ENCODE data around the gene CD58.
"Not testable (repeated sequence)": the region's sequence is repeated elsewhere in the genome, so short reads cannot be mapped to it uniquely, and the experiment has no call there.

Gene CD58

GRCh38 chr1:116591951-116592605 lies 21.3 kb upstream of the CD58 start:
- not testable (repeated sequence) for DNase-seq

DNA sequence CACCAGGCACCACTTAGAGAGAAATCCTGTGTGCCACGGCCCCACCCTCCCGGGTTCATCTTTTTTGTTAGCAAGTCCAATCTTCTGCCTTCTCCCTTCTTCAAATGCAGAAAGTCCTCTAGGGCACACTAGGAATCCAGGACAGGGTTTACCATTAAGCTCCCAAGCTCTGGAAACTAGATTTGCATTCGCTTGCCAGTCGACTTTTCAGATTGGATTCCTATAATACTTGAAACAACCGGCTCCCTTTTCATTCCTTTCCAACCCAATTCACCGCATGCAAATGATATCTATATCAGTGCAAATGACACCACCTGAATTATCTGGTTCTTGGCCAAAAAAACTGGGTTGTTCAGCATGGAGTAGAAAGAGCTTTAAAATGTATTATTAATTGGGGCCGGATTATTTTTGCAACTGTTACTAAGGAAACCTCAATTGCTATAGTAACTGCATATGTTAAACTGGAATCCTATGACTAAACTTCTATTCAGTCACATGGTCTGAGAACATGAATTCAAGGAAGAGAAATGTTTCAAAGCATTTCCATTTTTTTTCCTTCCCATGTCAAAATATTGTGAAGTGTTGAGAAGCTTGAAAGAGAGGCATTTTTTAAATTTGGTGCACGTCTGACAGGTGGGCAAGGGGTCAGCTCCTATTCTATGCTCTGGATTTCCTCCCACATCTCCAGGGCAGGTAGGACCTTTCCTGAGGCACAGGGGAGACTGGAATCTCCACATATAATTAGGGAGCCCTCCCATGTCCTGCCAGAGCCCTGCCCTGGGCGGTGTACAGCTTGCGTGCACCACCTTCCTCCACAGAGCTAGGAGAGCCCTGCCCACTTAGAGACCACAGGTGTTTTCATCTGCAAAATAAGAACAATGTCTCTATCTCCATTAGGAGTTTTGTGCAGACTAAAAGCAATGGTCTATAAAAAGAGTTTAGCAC lies 20.5 kb upstream of the CD58 start:
- DNase-seq, result not testable (repeated sequence)

DNA sequence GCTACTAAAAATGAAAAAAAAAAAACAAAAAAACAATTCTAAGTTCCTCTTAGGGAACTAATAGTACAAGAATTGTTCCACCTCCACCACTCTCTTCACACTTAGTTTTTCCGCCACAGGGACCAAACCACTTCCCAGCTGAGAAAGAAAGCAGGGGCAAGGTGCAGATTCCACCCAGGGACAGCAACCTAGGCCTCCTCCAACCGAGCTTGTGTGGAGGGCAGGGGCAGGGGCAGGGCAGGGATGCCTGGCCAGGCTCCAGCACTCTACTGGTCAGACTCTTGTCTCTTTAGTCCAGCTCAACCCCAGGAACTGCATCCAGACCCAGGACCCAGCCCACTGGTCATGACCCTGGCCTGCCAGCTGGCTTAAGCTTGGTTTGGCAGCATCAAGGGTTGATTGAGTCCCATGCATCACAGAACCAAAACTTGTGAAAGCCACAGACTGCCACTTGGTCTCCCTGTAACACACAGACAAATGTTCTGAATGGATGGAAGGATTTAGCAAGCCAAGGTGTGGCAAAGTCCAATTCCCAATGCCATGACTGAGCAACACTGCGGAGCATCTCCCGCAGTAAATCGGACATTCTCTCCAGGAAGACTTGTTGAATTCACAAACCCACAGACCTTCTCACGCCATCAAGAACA lies 19.7 kb upstream of the CD58 start:
- DNase-seq, result not testable (repeated sequence)

DNA sequence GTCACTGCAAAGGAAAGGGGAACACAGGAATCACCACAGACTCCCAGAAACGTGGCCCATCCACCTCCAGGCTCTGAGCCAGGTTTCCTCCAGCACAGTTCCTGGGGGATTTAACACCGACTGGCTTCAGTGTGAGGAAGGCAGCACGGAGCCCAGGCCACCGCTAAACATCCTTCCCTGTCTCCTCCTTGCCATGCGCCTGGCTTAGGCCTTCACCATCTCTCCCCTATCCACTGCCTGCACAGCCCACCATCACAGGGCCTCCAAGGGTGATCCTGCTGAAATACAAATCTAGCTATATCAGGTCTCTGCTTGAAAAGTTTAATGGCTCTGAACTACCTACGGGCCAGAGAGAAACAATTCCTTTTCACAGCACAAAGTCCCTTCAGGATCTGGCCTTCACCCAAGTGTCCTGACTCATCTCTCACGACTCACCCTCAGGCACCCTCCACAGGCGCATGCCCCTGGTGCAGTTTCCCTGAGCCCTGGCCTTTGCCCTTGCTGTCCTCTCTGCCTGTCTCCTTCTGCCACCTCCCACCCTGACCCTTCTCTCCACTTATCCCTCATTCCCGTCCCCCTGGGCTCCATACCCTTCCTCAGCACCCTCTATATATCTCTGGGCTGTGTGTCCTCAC lies 18.4 kb upstream of the CD58 start:
- not testable (repeated sequence) for DNase-seq

- no peak for DNase-seq
These were observed 16.8 kb upstream of the CD58 start for GRCh38 chr1:116587501-116588227.

- no peak for DNase-seq
These were observed 15.9 kb upstream of the CD58 start for GRCh38 chr1:116586741-116587143.

DNA sequence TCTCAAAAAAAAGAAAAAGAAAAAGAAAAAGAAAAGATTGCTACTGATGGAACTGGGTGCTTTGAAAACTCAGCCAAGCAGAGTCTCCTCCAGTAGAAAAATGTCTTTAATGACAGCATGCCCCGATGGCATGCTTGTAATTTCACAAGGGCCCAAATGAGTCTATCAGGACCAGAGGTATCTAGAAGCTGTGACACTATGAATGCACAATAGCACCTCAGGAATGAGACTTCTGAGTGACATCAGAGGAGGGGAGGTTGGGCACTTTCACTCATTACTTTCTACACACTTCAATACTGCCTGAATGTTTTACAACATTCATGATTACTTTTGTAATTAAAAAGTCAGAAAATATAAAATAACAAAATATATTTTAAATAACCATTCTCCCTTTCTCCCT lies 15.1 kb upstream of the CD58 start:
- DNase-seq, result no peak

DNA sequence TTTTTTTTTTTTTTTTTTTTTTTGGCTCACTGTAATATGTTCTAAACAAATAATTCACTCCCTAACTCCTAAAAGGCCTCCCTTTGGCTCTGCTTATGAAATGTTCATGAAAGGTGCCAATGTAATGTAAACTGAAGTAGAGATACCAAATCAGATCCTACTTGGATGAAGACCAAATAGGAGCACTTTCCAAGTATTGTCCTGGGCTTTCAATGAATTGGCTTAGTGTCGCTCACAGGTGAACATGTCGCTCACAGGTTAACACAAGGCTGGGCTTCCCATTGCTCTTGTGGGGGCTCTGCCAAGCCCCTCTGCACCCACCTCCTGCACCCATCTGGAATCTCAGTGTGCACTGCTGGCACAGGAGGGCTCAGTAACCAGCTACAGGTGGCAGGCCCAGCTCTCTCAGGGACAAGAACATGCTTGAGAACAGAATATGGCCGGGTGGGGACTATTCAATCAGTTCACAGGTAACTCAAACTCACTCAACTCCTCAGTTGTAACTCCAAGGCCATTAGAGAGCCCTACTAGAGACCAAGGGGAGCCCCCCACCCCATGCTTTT lies 10.6 kb upstream of the CD58 start:
- DNase-seq, result no peak

- no peak for DNase-seq
These were observed 9.9 kb upstream of the CD58 start for GRCh38 chr1:116580446-116581322.

DNA sequence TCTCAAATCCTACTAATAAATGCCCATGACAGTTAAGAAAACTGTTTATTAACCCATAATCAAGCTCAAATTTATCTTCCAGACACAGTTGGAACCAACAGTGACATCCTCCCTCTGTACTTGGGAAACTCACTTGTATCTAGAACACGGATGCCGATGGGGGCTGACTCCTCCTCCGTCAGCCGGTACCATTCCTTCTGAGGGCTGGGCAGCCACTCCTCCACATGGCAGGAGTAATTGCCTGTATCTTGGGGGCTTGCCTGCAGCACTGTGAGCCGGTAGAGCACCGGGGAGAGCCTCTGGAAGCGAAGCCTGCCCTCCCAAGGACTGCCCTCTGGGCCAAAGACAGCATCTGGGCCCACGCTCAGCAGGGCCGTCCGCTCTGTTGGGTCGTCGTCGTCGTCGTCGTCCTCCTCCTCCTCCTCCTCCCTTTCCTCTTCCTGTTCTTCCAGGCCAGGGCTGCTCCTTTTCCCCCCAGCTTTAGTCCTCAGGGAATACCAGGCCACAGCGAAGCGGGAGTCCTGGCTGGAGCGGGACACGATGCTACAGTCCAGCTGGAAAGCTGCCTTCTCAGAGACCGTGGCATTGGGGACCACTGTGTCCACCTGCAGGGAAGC lies 8.5 kb upstream of the CD58 start:
- DNase-seq, result no peak

DNA sequence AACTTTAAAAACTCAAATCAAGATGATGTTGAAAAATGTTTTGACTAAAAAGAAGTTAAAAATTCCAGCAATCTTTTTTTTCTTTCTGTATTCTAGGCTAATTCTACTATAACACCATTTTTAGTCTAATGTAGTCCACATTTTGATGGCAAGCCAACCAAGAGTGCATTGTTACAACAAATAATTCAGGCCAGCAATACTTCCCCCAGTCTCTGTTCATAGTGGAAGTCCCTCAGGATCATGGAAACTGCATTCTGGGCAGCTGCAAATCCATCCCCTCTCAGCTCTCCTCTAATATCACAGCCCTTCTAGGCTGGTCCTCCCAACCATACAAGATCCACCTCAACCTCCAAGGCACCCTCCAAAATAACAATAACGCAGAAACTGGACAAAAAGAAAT lies 7.8 kb upstream of the CD58 start:
- no peak for DNase-seq

DNA sequence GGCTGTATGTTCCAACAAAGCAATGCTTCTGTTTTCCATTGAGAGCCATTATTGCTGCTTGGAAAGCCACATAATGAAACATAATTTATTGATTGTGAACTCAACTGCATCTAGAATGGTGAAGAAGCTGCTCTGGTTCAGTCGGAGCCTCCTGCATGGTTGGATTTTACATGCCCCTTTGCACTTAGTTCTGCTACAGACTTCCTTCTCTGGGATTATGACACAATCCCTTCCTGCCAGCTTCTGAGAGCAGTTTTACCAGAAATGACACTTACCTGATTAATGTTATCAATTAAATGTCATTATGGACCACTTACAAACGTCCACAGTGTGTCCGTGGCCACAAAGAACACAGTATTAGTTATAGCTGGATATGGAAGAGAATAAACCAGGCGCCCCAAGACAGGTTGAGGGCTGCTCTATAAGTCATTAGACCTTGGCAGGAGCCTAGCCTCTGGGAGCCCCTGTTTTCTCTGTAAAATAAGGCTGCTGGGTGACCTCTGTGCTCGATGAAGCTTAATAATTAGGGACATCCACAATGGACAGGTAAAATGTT lies 7.0 kb upstream of the CD58 start:
- no peak for DNase-seq

DNA sequence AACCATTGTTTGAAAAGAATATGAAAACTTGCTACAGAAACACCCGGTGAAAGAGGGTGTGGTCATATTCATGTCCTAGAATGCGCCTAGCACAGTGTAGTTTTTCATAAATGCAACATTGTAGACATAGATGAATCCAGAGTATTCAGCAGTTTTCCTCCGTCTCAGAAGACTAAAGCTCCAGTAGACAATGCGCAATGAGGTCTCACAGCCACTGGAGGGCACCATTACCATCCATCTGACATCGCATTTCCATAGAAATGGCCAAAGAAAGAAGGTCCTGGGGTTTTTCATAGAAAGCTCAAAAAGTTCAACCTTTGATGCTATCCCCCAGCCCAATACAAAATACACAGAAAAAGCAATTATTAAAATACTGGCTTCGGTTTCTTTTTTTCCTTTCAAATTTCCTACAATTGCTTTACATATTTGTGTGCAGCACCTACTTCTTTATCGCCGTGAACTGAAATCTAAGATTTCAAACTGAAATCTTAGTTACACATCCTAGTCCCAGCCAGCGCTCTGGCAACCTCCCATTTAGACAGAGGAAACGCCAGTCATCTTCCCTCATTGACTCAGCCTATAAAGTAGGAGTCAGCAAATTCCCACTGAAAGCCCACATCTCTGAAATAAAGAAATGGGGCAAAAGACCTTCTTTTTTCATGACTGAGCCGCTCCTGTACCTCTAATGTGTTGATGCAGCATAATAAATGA lies 3.9 kb upstream of the CD58 start:
- DNase-seq, result peak; percentile 49

- DNase-seq, result no peak
These were observed 2.7 kb upstream of the CD58 start for GRCh38 chr1:116573431-116574095.

DNA sequence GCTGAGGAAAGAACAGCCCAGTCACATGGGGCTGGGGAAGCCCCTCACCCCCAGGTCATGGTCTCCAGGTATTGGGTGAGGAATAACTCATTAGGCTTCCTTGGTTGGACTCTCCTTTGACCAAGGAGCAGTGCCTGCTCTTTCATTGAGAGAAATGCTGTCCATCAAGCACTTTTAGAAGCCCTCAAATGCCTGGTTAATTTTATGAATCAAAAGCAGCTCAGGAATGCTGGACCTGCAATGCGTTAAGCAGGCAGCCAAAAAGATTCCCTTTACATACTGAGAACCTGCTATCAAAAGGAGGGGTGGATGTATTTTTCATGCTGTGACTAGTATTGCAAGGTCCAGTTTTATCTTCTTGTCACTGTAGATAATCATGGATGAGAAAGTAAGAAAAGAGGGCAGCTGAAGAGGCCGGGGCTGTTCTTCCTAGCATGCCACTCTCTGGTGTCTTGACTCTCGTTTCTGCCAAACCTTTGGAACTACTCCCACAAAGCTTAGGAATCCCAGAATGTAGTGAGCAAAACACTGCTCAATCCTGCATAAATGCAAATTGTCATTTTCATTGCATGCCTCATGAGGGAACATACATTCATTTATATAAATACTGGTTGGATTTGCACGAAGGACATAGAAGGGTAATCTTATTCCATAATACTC lies 2.1 kb upstream of the CD58 start:
- no peak for DNase-seq

GRCh38 chr1:116572099-116572498 lies 1.3 kb upstream of the CD58 start:
- DNase-seq, result no peak

DNA sequence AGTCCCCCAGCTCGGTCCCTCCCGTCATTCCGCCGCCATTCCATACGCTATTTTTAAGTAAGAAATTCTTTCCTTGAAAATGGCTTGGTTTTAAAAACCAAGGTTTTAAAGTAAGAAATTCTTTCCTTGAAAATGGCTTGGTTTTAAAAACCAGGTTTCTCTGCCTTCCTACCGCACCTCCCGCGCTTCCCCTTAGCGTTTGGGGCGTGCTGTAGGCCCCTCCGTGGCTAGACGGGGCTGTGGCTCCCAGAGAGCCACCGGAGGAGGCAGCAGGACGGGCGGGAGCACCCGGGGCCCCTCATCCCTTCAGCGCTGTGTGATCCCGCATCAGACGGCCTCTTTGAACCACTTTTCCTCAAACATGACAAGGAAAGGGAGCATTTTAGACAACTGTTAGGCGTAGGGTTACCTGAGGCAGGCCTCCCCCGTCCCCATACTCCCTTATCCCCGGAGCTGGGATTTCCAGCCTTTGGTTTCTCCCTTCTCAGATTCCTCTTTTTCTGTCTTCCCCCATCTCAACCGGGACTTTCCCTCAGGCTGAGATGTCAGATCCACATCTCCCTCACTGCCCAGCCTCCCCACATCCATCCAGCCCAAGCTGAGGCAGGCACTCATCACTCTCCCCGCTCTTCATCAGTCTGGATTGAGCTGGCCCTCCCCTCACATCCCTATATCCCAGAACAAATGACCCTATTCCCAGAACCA lies 541 bp upstream of the CD58 start:
- no peak for DNase-seq
